ENCODE data around the gene DNLZ. TPM values are rescaled to one million over a fixed set of nuclear protein-coding genes. Genes with fewer than 3 reads are reported as not detected.
A peak's percentile ranks its signal among the peaks of the same experiment; 100 is the strongest.

DNLZ gene
- total RNA-seq, 1 donor from 2014 or later, result 17.4 TPM

- TF ChIP-seq, protein P1, sequence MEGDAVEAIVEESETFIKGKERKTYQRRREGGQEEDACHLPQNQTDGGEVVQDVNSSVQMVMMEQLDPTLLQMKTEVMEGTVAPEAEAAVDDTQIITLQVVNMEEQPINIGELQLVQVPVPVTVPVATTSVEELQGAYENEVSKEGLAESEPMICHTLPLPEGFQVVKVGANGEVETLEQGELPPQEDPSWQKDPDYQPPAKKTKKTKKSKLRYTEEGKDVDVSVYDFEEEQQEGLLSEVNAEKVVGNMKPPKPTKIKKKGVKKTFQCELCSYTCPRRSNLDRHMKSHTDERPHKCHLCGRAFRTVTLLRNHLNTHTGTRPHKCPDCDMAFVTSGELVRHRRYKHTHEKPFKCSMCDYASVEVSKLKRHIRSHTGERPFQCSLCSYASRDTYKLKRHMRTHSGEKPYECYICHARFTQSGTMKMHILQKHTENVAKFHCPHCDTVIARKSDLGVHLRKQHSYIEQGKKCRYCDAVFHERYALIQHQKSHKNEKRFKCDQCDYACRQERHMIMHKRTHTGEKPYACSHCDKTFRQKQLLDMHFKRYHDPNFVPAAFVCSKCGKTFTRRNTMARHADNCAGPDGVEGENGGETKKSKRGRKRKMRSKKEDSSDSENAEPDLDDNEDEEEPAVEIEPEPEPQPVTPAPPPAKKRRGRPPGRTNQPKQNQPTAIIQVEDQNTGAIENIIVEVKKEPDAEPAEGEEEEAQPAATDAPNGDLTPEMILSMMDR (IDR thresholded peaks at IDR 0.05; ENCODE audit: insufficient read depth, low read length, severe bottlenecking), result no peak
- no peak for FAIRE-seq
- no peak overlapping the region for H3K4me3 ChIP-seq (ENCODE audit: low read depth, low read length)
- H3K36me3 ChIP-seq (ENCODE audit: control insufficient read depth, insufficient read depth, low read length), result no peaks in the 10 kb centered on the region
- DNase-seq (ENCODE audit: low read depth), result no peak
- H3K27me3 ChIP-seq (ENCODE audit: control insufficient read depth, insufficient read depth, low read length), result no peaks in the 10 kb centered on the region
Measured at GRCh38 chr9:136313111-136314055, 50.2 kb downstream of the DNLZ start.

DNA sequence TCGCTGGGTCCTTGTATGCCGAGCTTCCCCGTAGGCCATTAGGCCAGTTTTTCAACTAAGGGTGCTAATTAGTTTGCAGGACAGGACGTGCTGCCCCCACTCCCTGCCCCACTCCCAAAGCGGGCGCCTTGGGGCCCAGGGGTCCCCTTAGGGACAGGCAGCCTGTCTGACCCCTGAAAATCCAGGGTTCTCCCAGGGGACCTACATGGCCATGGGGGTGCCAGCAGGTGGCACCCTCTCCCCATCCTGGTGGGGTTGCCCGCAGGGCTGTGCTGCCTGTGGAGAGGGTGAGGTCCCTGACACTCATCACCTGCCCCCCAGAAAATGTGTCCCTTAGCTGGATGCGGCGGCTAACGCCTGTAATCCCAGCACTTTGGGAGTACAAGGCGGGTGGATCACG is 51.1 kb downstream of the DNLZ start:
- DNase-seq (ENCODE audit: low read depth), result peak; percentile 25
- TF ChIP-seq, protein P1 (IDR thresholded peaks at IDR 0.05; ENCODE audit: insufficient read depth, low read length, severe bottlenecking), result peak; percentile 78
- H3K36me3 ChIP-seq (ENCODE audit: control insufficient read depth, insufficient read depth, low read length), result no peaks in the 10 kb centered on the region
- FAIRE-seq, result no peak
- no peaks in the 10 kb centered on the region for H3K27me3 ChIP-seq (ENCODE audit: control insufficient read depth, insufficient read depth, low read length)
- H3K4me3 ChIP-seq (ENCODE audit: low read depth, low read length), result no peak overlapping the region

DNA sequence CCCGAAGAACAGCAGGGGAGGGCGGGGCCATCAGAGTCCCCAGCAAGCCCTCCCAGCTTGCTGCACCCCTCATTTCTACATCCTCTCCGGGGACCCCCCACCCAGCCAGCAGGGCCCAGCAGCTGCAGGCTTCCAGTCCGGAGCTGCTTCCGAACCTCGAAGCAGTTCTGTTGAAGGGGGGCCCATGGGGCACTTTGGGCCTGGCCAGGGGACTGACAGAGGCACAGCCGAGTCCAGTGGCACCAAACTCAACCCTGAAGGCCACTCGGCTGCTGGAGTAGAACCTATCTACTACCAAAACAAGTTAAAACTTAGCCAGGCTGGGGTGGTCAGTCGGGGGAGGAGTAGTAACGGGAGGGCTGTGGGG is 51.6 kb downstream of the DNLZ start:
- no peak for FAIRE-seq
- Histone ChIP-seq H3K4me3 (ENCODE audit: low read depth, low read length) (no peak overlapping the region), H3K27me3 (ENCODE audit: control insufficient read depth, insufficient read depth, low read length) (no peaks in the 10 kb centered on the region), H3K36me3 (ENCODE audit: control insufficient read depth, insufficient read depth, low read length) (no peaks in the 10 kb centered on the region)
- TF ChIP-seq, protein P1 (IDR thresholded peaks at IDR 0.05; ENCODE audit: insufficient read depth, low read length, severe bottlenecking), result no peak
- no peak for DNase-seq (ENCODE audit: low read depth)

DNA sequence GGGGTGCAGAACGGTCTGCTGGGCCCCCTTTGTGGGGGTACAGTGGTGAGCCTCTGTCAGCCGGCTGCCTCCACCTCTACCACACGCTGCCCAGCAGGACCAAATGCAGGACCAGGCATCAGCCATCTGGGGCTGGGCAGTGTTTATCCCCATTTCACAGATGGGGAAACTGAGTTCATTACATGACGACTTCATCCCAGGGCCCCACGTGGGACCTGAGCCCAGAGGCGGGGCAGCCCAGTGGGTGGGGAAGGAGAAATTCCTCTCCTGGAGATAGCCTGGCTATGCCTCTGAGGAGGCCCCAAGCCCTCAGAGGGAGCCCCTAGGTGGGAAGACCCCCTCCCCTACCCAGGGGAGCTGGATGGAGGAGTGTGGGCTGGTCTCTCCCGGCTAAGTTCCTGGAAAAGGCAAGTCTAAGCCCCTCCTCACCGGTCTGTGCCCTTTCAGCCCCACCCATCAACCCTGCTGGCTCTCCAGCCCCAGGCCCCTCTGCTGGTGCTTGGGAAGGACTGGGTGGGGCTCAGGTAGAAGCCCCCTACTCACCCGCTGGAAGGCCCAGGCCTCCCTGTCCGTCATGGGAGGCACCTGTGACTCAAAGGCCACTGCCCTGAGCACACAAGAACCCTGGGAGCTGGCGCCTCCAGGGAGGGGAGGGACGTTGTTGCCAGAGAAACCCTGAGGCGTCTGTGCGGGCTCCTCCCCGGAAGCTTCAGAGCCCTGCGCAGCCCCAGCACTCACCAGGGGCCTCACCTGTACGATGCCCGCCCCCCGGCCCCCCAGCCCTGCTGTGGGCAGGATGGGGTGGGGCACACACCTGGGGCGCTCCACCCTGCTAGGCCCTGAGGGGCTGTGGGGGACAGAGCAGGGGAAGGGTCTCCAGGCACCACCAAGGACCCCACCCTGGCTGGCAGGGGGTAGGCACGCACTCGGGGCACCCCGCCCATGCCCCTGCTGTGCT is 52.2 kb downstream of the DNLZ start:
- Histone ChIP-seq H3K27me3 (ENCODE audit: control insufficient read depth, insufficient read depth, low read length) (no peaks in the 10 kb centered on the region), H3K36me3 (ENCODE audit: control insufficient read depth, insufficient read depth, low read length) (no peaks in the 10 kb centered on the region), H3K4me3 (ENCODE audit: low read depth, low read length) (no peak overlapping the region)
- TF ChIP-seq, protein P1 (IDR thresholded peaks at IDR 0.05; ENCODE audit: insufficient read depth, low read length, severe bottlenecking), result no peak
- FAIRE-seq, result no peak
- peak; percentile 9 for DNase-seq (ENCODE audit: low read depth)

GRCh38 chr9:136310273-136311030 is 53.1 kb downstream of the DNLZ start:
- TF ChIP-seq, protein P1 (IDR thresholded peaks at IDR 0.05; ENCODE audit: insufficient read depth, low read length, severe bottlenecking), result no peak
- no peak for FAIRE-seq

More at GRCh38 chr9:136310273-136311030, 53.1 kb downstream of the DNLZ start:
- Histone ChIP-seq H3K36me3 (ENCODE audit: control insufficient read depth, insufficient read depth, low read length) (no peaks in the 10 kb centered on the region), H3K4me3 (ENCODE audit: low read depth, low read length) (no peak overlapping the region), H3K27me3 (ENCODE audit: control insufficient read depth, insufficient read depth, low read length) (no peaks in the 10 kb centered on the region)
- DNase-seq (ENCODE audit: low read depth), result no peak

Measured in bronchial epithelial cell (primary cell).